K562 (cell line): ENCODE results near the gene C13orf46.

ENCODE experiments used
- TEAD2 ChIP-seq: fragments of 450-650 bp; IDR thresholded peaks from 2 replicates; pipeline ENCODE4 v1.6.1; 2016; ENCODE audit warnings: missing genetic modification characterization, control low read depth, missing compliant biosample characterization
- ZBTB7A ChIP-seq: IDR thresholded peaks from 2 replicates; pipeline ENCODE4 v1.6.1; 2011; ENCODE audit warnings: low read depth, mild to moderate bottlenecking, low read length, moderate library complexity, borderline replicate concordance; ENCODE audit not compliant: control insufficient read depth

DNA sequence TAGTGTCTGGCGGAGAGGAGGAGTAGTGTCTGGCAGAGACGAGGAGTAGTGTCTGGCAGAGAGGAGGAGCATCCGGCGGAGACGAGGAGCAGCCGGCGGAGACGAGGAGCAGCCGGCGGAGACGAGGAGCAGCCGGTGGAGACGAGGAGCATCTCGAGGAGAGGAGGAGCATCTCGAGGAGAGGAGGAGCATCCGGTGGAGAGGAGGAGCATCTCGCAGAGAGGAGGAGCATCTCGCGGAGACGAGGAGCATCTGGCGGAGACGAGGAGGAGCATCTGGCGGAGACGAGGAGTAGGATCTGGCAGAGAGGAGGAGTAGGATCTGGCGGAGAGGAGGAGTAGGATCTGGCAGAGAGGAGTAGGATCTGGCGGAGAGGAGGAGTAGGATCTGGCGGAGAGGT, 18.2 kb downstream of the C13orf46 start:
- TF ChIP-seq TEAD2 (tag) (no peak), ZBTB7A (no peak)
